Measurements from ENCODE around the gene VOPP1. TPM values are rescaled to one million over a fixed set of nuclear protein-coding genes. Genes with fewer than 3 reads are reported as not detected.

The VOPP1 gene
- total and polyA plus RNA-seq, 12 donors, result 9.3 to 42.9 (median 22.8) TPM

DNA sequence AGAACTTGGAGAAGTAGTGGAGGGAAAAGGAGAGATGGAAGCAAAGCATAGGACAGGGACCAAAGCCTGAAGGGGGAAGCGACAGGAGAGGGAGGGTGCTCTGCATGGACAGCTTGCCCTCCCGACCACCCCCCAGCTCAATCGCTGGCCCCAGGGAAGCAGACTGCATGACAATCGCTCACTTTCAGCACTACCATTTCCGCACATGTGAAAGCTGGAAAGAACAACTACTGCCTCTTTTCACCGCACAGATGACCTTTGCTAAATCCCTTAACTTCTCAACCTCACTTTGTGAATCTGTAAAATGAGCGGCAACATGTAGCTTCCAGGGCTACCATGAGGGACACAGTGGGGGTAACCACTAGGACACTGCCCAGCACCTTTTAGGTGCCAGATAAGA is 17.1 kb downstream of the VOPP1 start:
- intact Hi-C loops (cut with DNase I), result loop anchor here in 1 of 10 donors (10.0 kb wide), 1 partner anchor 190 kb away; the partner anchor contains the start of gene LANCL2
- DNase-seq (no peak), ATAC-seq (no peak)
- 90 to 93% methylated on average over 7 of the region's 7 CpGs for WGBS, 2 donors
- TF ChIP-seq, protein P1, sequence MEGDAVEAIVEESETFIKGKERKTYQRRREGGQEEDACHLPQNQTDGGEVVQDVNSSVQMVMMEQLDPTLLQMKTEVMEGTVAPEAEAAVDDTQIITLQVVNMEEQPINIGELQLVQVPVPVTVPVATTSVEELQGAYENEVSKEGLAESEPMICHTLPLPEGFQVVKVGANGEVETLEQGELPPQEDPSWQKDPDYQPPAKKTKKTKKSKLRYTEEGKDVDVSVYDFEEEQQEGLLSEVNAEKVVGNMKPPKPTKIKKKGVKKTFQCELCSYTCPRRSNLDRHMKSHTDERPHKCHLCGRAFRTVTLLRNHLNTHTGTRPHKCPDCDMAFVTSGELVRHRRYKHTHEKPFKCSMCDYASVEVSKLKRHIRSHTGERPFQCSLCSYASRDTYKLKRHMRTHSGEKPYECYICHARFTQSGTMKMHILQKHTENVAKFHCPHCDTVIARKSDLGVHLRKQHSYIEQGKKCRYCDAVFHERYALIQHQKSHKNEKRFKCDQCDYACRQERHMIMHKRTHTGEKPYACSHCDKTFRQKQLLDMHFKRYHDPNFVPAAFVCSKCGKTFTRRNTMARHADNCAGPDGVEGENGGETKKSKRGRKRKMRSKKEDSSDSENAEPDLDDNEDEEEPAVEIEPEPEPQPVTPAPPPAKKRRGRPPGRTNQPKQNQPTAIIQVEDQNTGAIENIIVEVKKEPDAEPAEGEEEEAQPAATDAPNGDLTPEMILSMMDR (IDR thresholded peaks at IDR 0.05), result no peak
- Histone ChIP-seq H3K4me3 (no peak overlapping the region), H3K9me3 (no peaks in the 10 kb centered on the region), H3K27ac (no peak overlapping the region), H3K27me3 (no peaks in the 10 kb centered on the region), H3K36me3 (peaks cover 0 to 18% (median 0%) of the 10 kb centered on the region in 9 donors), H3K4me1 (peaks cover 0 to 56% (median 31%) of the 10 kb centered on the region in 9 donors)

DNA sequence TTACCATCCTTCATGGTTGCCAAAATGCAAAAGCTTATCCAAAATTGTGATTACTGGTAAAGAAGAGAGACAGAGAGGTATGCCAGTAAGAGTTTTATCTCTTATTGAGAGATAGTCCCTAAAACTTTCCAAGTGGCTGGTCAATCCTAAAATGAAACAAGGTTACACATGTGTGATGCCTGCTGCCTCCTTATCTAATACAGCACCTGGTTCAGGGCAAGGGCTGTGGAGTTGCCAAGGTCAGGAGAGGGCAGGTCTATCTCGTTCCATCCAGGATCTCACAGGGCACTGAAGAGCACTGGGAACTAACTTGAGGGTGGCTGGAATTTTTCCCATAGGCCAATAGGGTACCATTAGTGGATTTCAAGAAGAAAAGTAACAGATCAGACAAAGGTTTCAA is 18.3 kb downstream of the VOPP1 start:
- ATAC-seq (no peak), DNase-seq (no peak)
- Histone ChIP-seq H3K4me1 (peaks cover 0 to 63% (median 31%) of the 10 kb centered on the region in 9 donors), H3K27me3 (no peaks in the 10 kb centered on the region), H3K4me3 (no peak overlapping the region), H3K27ac (no peak overlapping the region), H3K9me3 (no peaks in the 10 kb centered on the region), H3K36me3 (peaks cover 0 to 18% (median 0%) of the 10 kb centered on the region in 9 donors)
- intact Hi-C loops (cut with DNase I), result loop anchor here in 1 of 10 donors (10.0 kb wide), 1 partner anchor 189 kb away; the partner anchor contains the start of gene LANCL2
- WGBS, 2 donors, result 38 to 41% methylated on average over 1 of the region's 1 CpG
- TF ChIP-seq, protein P1 (IDR thresholded peaks at IDR 0.05), result no peak

DNA sequence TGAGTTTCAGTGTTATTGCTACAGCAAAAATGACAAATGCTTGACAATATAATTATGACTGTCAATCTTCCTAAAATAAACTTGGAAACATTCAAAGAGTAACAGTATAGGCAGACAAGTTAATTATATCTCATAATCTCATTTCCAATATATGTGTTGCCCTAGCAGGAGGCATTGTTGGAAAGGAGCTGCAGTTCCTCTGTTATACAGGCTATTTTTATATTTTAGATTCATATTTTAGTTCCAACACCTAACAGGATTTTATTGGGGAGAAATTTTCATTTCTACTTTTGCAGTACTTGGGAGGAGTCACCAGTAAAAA is 19.3 kb downstream of the VOPP1 start:
- Histone ChIP-seq H3K4me1 (peaks cover 0 to 61% (median 25%) of the 10 kb centered on the region in 9 donors), H3K27me3 (no peaks in the 10 kb centered on the region), H3K36me3 (peaks cover 0 to 18% (median 0%) of the 10 kb centered on the region in 9 donors), H3K27ac (peak overlapping the region in 9 of 10 donors; percentile 24 to 79 (median 49)), H3K9me3 (no peaks in the 10 kb centered on the region), H3K4me3 (peak overlapping the region in 2 of 10 donors; percentile 8 to 14)
- intact Hi-C loops (cut with DNase I), result loop anchor here in 1 of 10 donors (10.0 kb wide), 1 partner anchor 188 kb away; the partner anchor contains the start of gene LANCL2
- TF ChIP-seq, protein P1 (IDR thresholded peaks at IDR 0.05), result no peak
- peak in 5 of 8 donors; percentile 7 to 62 (median 40) for ATAC-seq
- no peak for DNase-seq

DNA sequence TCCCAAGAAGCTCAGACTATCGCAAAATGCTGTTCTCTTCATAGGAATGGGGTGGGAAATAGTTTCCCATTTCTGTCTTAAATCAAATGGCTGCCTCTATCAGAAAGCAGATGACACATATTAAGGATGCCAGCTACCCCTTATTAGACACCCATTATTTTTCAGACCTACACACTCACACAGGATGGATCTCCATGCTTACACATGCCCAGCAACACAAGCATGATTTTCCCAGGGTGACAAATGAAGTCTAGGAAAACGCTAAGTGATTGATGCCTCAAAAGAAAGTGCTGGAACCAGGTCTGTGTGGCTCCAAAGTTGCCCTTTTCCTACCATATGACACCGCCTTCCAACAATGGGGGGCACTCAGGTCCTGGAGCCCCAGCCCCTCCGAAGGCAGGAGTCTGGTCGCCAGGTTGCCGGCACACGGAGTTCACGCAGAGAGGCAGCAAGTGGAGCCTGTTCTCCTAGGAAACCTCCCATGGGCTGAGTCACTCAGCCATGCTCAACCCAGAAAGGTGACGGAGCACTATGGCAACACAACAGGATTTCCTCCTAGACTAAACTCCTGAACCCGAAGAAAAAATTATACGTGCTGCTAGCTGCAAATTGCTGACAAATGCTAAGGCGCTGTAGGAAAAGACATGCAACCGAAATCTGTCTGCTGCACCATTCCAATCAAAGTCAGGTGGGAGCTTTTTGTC is 19.8 kb downstream of the VOPP1 start:
- TF ChIP-seq, protein P1 (IDR thresholded peaks at IDR 0.05), result no peak
- H3K27me3 ChIP-seq, result no peaks in the 10 kb centered on the region
- H3K27ac ChIP-seq, result peak overlapping the region in 9 of 10 donors; percentile 24 to 79 (median 53)
- H3K9me3 ChIP-seq, result no peaks in the 10 kb centered on the region
- peaks cover 0 to 18% (median 0%) of the 10 kb centered on the region in 9 donors for H3K36me3 ChIP-seq
- peak in 1 of 2 donors; percentile 59 for DNase-seq
- H3K4me3 ChIP-seq, result peak overlapping the region in 2 of 10 donors; percentile 8 to 14
- H3K4me1 ChIP-seq, result peaks cover 0 to 66% (median 25%) of the 10 kb centered on the region in 9 donors
- 49 to 65% methylated on average over 13 of the region's 13 CpGs for WGBS, 2 donors
- intact Hi-C loops (cut with DNase I), result loop anchor here in 1 of 10 donors (10.0 kb wide), 1 partner anchor 188 kb away; the partner anchor contains the start of gene LANCL2
- ATAC-seq, result peak in 7 of 8 donors; percentile 78 to 89 (median 87)
